GM20000 (cell line): Measurements from ENCODE around the gene EIF2AK2.
"Not testable (repeated sequence)": the region's sequence is repeated elsewhere in the genome, so short reads cannot be mapped to it uniquely, and the experiment has no call there.

Experiments used
- DNase-seq: peaks from one replicate; pipeline ENCODE4 v3.0.0; 2012; ENCODE audit warnings: low spot score
- TF ChIP-seq, protein P1 (sequence below): IDR thresholded peaks from 2 replicates; pipeline ENCODE4 v1.5.1; 2012; ENCODE audit warnings: mild to moderate bottlenecking, control low read depth; ENCODE audit errors: extremely low read depth, missing control alignments

Gene EIF2AK2

DNA sequence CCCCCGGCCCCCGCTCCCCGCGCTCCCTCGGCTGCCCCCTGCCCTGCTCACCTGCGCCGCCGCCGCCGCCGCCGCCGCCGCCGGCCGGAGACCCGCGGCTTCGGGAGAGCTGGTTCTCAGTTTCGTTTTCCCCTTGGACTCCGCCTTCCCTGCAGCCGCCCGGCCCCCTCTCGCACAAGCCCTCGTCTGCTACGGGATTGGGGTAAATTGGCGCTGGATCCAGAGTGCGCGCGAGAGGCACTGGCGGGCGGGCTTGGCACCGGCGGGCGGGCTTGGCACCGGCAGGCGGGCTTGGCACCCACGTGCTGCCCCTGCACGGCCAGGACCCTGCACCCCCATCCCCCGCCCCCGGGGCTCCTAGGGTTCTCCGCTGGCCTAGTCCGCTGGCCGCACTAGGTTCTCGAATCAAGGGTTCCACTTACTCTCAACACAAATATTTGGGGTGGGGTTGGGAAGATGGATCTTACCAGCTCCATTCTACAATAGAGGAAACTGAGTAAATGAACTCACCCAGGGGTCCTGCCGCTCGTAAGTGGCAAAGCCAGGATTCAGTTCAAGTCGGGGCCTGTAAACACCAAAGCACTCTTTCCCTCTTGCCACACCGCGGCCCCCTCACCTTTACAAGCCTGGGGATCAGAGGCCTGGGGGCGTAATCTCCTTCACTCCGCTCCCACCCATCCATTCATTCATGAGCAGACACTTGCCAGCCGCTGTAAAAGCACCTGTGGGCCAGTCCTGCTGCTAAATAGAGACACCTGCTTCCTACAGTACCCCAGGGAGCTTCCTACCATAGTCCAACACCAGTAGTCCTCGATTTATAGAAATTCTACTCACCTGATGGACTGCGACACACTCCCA is at the start of gene EIF2AK2:
Gene EIF2AK2 (minus strand): TSS at position 124 of the 858 bp plus-strand sequence. CDS start 9,174 bp downstream, outside the sequence.
- DNase-seq = peak; percentile 99
- TF ChIP-seq, protein P1, sequence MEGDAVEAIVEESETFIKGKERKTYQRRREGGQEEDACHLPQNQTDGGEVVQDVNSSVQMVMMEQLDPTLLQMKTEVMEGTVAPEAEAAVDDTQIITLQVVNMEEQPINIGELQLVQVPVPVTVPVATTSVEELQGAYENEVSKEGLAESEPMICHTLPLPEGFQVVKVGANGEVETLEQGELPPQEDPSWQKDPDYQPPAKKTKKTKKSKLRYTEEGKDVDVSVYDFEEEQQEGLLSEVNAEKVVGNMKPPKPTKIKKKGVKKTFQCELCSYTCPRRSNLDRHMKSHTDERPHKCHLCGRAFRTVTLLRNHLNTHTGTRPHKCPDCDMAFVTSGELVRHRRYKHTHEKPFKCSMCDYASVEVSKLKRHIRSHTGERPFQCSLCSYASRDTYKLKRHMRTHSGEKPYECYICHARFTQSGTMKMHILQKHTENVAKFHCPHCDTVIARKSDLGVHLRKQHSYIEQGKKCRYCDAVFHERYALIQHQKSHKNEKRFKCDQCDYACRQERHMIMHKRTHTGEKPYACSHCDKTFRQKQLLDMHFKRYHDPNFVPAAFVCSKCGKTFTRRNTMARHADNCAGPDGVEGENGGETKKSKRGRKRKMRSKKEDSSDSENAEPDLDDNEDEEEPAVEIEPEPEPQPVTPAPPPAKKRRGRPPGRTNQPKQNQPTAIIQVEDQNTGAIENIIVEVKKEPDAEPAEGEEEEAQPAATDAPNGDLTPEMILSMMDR = no peak

DNA sequence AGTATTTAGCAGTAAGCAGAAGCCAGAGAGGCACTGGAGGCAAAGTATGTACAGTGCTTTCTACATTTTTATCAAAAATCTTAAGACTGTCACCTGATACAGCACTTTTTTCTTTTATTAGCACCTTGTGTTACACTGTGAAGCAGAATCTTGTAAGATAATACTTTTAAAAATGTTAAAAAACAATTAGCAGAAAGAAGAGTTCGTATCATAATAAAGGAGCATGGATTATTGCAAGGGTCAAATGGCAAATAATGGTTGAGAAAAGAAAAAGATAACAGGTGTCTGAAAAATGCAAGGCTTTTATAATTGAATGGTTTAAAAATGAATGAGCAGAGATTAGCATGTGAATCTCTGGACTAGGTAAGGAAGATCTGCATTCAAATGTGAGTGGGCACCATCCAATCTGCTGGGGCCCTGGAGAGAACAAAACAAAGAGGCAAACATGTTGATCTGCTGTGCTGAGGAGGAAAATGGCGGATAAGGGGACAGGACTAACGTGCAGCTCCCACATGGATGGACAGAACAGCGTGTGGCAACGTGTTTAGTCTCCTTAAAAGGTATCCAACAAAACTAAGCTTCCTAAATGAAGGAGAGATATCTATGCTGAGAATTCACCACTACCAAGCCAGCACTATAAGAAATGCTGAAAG is 49.0 kb upstream of the EIF2AK2 start:
- TF ChIP-seq, protein P1 = no peak
- DNase-seq = no peak

DNA sequence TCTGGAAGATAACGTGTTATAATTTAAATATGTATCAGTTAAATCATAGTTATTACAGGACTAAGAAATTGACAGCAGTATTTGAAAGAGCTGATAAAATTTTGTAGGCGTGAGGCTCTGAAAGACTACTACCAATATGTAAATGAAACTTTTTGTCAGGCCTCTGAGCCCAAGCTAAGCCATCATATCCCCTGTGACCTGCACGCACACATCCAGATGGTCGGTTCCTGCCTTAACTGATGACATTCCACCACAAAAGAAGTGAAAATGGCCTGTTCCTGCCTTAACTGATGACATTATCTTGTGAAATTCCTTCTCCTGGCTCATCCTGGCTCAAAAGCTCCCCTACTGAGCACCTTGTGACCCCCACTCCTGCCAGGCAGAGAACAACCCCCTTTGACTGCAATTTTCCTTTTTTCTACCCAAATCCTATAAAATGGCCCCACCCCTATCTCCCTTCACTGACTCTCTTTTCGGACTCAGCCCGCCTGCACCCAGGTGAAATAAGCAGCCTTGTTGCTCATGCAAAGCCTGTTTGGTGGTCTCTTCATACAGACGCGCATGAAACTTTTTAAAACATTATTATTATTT is 48.4 kb upstream of the EIF2AK2 start:
- DNase-seq = not testable (repeated sequence)

DNA sequence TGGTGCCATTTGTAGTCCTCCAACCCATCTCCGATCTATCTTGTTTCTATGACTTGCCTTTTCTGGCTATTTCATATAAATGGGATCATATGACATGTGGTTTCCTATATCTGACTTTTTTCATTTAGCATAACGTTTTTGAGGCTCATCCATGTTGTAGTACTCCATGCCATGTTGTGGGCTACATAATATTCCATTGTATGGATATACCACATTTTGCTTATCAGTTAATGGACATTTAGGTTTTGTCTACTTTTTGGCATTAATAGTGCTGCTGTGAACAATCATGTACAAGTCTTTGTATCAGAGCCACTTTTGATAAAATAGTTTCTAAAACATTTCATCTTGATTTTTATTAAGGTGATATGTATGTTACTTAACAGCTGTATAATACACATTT is 46.9 kb upstream of the EIF2AK2 start:
- DNase-seq = no peak
- TF ChIP-seq, protein P1 = no peak

DNA sequence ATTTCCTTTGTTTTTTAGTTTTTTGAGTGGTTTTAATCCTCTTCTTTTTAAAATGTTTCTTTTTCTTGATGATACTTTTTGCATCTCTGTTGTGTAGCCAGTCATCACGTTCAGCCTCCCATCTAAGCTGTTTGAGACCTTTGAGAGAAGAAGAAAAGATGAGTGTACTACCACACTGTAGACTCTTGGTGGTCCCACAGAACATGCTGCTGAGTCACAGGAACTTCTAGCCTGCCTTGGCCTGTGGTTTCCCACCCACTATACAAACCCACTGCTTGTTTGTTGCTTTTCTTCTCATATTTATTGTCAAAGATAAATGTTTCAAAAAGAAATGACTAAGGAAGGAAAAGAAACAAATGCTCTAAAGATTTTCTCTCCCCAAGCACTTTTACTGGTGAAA is 45.0 kb upstream of the EIF2AK2 start:
- no peak for DNase-seq
- TF ChIP-seq, protein P1 = no peak

DNA sequence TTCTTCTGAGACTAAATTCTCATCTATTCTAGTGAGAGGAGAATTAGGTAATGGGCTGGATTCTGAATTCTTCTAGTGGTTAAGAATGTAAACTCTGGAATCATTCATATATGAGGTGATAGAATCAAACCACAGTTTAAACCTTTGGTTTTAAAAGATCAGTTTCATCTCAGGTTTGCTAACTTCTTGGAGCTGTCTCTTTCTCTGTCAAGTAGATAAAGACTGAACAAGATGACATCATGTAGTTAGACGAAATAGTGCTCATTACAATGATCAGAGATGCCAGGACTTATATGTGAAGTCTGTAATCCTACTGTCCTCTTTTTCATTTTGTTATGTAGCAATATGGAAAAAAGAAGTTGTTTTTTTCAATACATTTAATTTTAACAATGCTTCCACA is 44.4 kb upstream of the EIF2AK2 start:
- no peak for DNase-seq
- TF ChIP-seq, protein P1 = no peak

DNA sequence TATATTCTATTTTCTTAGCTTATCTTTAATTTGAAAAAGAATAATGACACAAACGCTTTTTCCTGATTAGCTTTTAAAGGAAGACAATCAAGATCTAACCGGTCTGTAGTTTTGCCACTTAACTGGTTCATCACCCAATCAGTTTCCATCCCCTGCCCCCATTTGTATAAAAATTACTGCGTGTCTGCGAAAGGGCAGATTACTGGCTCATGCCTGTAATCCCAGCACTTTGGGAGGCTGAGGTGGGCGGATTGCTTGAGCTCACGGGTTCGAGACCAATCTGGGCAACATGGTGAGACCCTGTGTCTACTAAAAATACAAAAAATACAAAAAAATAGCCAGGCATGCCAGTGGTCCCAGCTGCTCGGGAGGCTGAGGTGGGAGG is 41.9 kb upstream of the EIF2AK2 start:
- no peak for DNase-seq
- TF ChIP-seq, protein P1 = no peak
